ENCODE measurements around the gene DPP6. TPM values are rescaled to one million over a fixed set of nuclear protein-coding genes. Genes with fewer than 3 reads are reported as not detected.
"Not testable (repeated sequence)": the region's sequence is repeated elsewhere in the genome, so short reads cannot be mapped to it uniquely, and the experiment has no call there.

Gene DPP6
- total RNA-seq, 1 donor from 2014 or later: 0.62 TPM

GRCh38 chr7:154928136-154929005 is 876.2 kb downstream of the DPP6 start:
- ATAC-seq (peak; percentile 94), DNase-seq (ENCODE audit: low spot score) (no peak)
- intact Hi-C loops (cut with DNase I): no loop called here

GRCh38 chr7:154929006-154929726 is 877.0 kb downstream of the DPP6 start:
- ATAC-seq (no peak), DNase-seq (ENCODE audit: low spot score) (no peak)
- intact Hi-C loops (cut with DNase I): no loop called here

- DNase-seq (ENCODE audit: low spot score): no peak
- intact Hi-C loops (cut with DNase I): no loop called here
- no peak for ATAC-seq
Observed at GRCh38 chr7:154931906-154932305, 879.7 kb downstream of the DPP6 start.

GRCh38 chr7:154934353-154934952 is 882.3 kb downstream of the DPP6 start:
- ATAC-seq; intact Hi-C loops (cut with DNase I); DNase-seq (ENCODE audit: low spot score): not testable (repeated sequence)

- ATAC-seq (no peak), DNase-seq (ENCODE audit: low spot score) (no peak)
- intact Hi-C loops (cut with DNase I): no loop called here
Observed at GRCh38 chr7:154937837-154938236, 885.6 kb downstream of the DPP6 start.

GRCh38 chr7:154942691-154943090 is 890.5 kb downstream of the DPP6 start:
- no peak for DNase-seq (ENCODE audit: low spot score)
- intact Hi-C loops (cut with DNase I): no loop called here
- ATAC-seq: no peak

All from sciatic nerve (tissue), 2 donors.